HEK293 (cell line): Measurements from ENCODE around the gene SLC17A9.

Experiments used
- CTCF ChIA-PET: fragments of 350-600 bp; formaldehyde crosslinking; extraction: SDS; loops from one replicate; lab custom pipeline; 2021; ENCODE audit warnings: antibody characterized with exemption; lab: Yijun Ruan, JAX
- POLR2A ChIA-PET: fragments of 300-600 bp; formaldehyde crosslinking; extraction: SDS; loops from one replicate; lab custom pipeline; 2020; ENCODE audit warnings: antibody characterized with exemption, inconsistent platforms; lab: Yijun Ruan, JAX
- H3K27ac ChIP-seq: fragments of 200-500 bp; sonication (Bioruptor generic); 2 replicates; pipeline ENCODE4 v1.5.1; 2014; ENCODE audit warnings: low read depth, low read length, control low read depth, inconsistent platforms; ENCODE audit errors: extremely low read depth
- H3K36me3 ChIP-seq, 2 experiments: fragments of 200-500 bp in 1 of 2; sonication (Bioruptor generic) in 1 of 2; 1 replicate in 1 of 2; 2 replicates in 1 of 2; pipeline ENCODE4 v1.5.1; 2014 to 2017; ENCODE audit warnings: inconsistent platforms in 2 of 2, low read length in 2 of 2; ENCODE audit not compliant: control insufficient read depth in 2 of 2, insufficient read depth in 1 of 2
- H3K4me1 ChIP-seq: fragments of 200-500 bp; sonication (Bioruptor generic); 2 replicates; pipeline ENCODE4 v1.5.1; 2014; ENCODE audit warnings: mild to moderate bottlenecking, low read length, inconsistent platforms; ENCODE audit not compliant: control insufficient read depth, insufficient read depth
- H3K4me3 ChIP-seq: 2 replicates; pipeline ENCODE4 v1.5.1; 2011; ENCODE audit warnings: low read depth, mild to moderate bottlenecking, control low read depth, low read length, moderate library complexity
- H3K9me3 ChIP-seq: fragments of 200-500 bp; sonication (Bioruptor generic); 2 replicates; pipeline ENCODE4 v1.5.1; 2014; ENCODE audit warnings: low read depth, low read length, inconsistent platforms; ENCODE audit not compliant: control insufficient read depth, insufficient read depth
- CTCF ChIP-seq: fragments of 450-650 bp; formaldehyde crosslinking; IDR thresholded peaks from 2 replicates; pipeline ENCODE4 v1.5.1; 2016; ENCODE audit warnings: missing biosample characterization, missing genetic modification characterization
- HOXC10 ChIP-seq: sonication (generic); formaldehyde crosslinking; IDR thresholded peaks from 2 replicates; pipeline ENCODE4 v1.8.1; 2023; ENCODE audit warnings: mild to moderate bottlenecking, missing genetic modification reagents
- HOXD13 ChIP-seq: sonication (generic); formaldehyde crosslinking; IDR thresholded peaks from 2 replicates; pipeline ENCODE4 v1.8.0; 2022; ENCODE audit warnings: missing genetic modification reagents, borderline replicate concordance
- KLF8 ChIP-seq: fragments of 450-650 bp; formaldehyde crosslinking; IDR thresholded peaks from 2 replicates; pipeline ENCODE4 v1.5.1; 2016; ENCODE audit warnings: missing biosample characterization, missing genetic modification characterization
- REPIN1 ChIP-seq: fragments of 450-650 bp; formaldehyde crosslinking; IDR thresholded peaks from 2 replicates; pipeline ENCODE4 v1.5.1; 2017; ENCODE audit warnings: missing biosample characterization, missing genetic modification characterization, low read depth
- SALL2 ChIP-seq: fragments of 450-650 bp; formaldehyde crosslinking; IDR thresholded peaks from 2 replicates; pipeline ENCODE4 v1.5.0; 2017; ENCODE audit warnings: missing biosample characterization, mild to moderate bottlenecking, missing genetic modification characterization, borderline replicate concordance
- SP3 ChIP-seq: fragments of 450-650 bp; formaldehyde crosslinking; IDR thresholded peaks from 2 replicates; pipeline ENCODE4 v1.5.1; 2016; ENCODE audit warnings: missing biosample characterization, missing genetic modification characterization
- ZBTB20 ChIP-seq: fragments of 450-650 bp; formaldehyde crosslinking; IDR thresholded peaks from 2 replicates; pipeline ENCODE4 v1.5.1; 2016; ENCODE audit warnings: missing biosample characterization, missing genetic modification characterization
- ZNF121 ChIP-seq: fragments of 450-650 bp; formaldehyde crosslinking; IDR thresholded peaks from 2 replicates; pipeline ENCODE4 v1.5.1; 2016; ENCODE audit warnings: missing biosample characterization, missing genetic modification characterization
- ZNF175 ChIP-seq: fragments of 450-650 bp; formaldehyde crosslinking; IDR thresholded peaks from 2 replicates; pipeline ENCODE4 v1.5.1; 2016; ENCODE audit warnings: missing biosample characterization, missing genetic modification characterization
- ZNF211 ChIP-seq: fragments of 450-650 bp; formaldehyde crosslinking; IDR thresholded peaks from 2 replicates; pipeline ENCODE4 v1.5.1; 2016; ENCODE audit warnings: low read depth, missing biosample characterization, missing genetic modification characterization
- ZNF221 ChIP-seq: fragments of 450-650 bp; formaldehyde crosslinking; IDR thresholded peaks from 2 replicates; pipeline ENCODE4 v1.5.1; 2017; ENCODE audit warnings: missing biosample characterization, missing genetic modification characterization, borderline replicate concordance
- ZNF37A ChIP-seq: fragments of 450-650 bp; IDR thresholded peaks from 2 replicates; pipeline ENCODE4 v1.5.1; 2018; ENCODE audit warnings: missing biosample characterization, missing genetic modification characterization
- ZNF518A ChIP-seq: fragments of 450-650 bp; formaldehyde crosslinking; conservative IDR thresholded peaks from 2 replicates; pipeline ENCODE4 v1.5.1; 2016; ENCODE audit warnings: low read depth, missing biosample characterization, missing genetic modification characterization
- ZNF555 ChIP-seq: fragments of 450-650 bp; formaldehyde crosslinking; conservative IDR thresholded peaks from 2 replicates; pipeline ENCODE4 v1.5.1; 2017; ENCODE audit warnings: missing biosample characterization, mild to moderate bottlenecking, missing genetic modification characterization, inconsistent platforms
- ZNF558 ChIP-seq: fragments of 450-650 bp; formaldehyde crosslinking; IDR thresholded peaks from 2 replicates; pipeline ENCODE4 v1.5.1; 2016; ENCODE audit warnings: missing biosample characterization, missing genetic modification characterization
- ZNF704 ChIP-seq: fragments of 450-650 bp; formaldehyde crosslinking; IDR thresholded peaks from 2 replicates; pipeline ENCODE4 v1.5.1; 2016; ENCODE audit warnings: missing biosample characterization, missing genetic modification characterization
- TF ChIP-seq, protein P1 (sequence below): fragments of 450-650 bp; formaldehyde crosslinking; IDR thresholded peaks from 2 replicates; pipeline ENCODE4 v1.5.1; 2016; ENCODE audit warnings: missing biosample characterization, missing genetic modification characterization, borderline replicate concordance

SLC17A9 gene

DNA sequence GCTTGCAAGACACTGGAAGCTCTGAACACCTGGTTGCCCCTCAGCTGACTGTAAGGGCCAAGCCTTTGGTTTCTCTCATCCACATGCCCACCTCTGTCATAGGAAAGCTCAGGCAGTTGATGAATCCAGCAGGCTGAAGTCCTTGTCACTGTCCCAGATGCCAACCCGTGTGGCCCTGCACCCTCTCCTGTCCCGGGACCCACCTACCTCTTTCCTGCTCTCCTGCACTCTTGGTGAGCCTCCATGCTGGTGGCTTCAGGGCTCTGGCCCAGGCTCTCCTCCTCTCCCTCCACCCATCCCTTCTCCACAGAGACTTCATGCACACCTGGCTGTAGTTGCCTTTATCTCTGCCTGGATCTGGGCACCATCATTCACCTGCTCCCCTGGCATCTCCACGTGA is 18.5 kb upstream of the SLC17A9 start:
- Histone ChIP-seq H3K27ac (no peak overlapping the region), H3K4me3 (no peak overlapping the region)
- TF ChIP-seq REPIN1 (tag by site-specific recombination) (no peak), SALL2 (tag by site-specific recombination) (no peak), ZBTB20 (tag by site-specific recombination) (no peak), ZNF221 (tag by site-specific recombination) (no peak)
- TF ChIP-seq, all 188 proteins: peak for 0
- Histone ChIP-seq H3K9me3 (no peaks in the 10 kb centered on the region), H3K36me3 (peaks cover 8 to 34% of the 10 kb centered on the region in 2 experiments; a peak in 2 of 3 replicates), H3K4me1 (0 out of 2 replicates have a peak, but pooled peaks cover 1% of the 10 kb centered on the region)
- POLR2A ChIA-PET = interaction anchor here (1.0 kb wide), 1 partner anchor 10 kb away, joined by 3 read pairs; no protein-coding TSS in a partner anchor
- CTCF ChIA-PET = interaction anchor here (0.7 to 2.2 kb wide), 4 partner anchors 13 to 39 kb away, joined by 4 to 12 read pairs (median 7); no protein-coding TSS in a partner anchor

DNA sequence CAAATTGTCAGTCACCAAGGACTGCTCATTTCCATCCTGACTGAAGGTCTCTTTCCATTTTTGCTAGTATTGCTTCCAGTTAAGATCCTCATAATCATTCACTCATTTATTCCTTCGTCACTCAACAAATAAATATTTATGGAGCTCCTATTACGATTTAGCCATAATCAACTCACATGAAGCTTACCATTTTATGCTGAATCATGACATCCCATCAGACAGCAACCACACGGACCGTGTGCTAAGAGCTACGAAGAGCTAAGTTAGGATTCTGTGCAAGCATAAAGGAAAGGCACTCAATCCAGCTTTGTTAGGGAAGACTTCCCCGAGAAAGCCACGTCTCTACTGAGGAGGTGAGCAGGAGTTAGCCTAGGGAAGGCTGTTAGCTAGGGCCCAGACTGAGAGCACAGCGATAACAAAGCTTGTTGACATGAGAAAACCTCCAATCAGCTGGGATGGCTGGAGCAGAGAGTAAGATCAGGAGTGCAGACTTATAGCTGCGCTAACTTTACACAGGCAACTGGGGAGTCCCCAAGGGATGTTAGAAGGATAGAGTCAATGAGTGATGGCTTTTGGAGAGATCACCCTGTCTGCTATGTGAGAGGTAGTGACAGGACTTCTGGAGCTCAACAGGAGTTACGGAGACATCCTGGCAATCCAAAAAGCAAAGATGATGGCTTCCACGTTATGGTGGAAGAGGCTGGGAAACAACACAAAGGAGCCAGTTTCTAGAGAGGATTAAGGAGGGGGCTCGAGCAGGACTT is 17.1 kb upstream of the SLC17A9 start:
- Histone ChIP-seq H3K27ac (no peak overlapping the region), H3K4me1 (peaks cover 9% of the 10 kb centered on the region; the same call in 1 of the 2 replicates), H3K9me3 (no peaks in the 10 kb centered on the region), H3K4me3 (no peak overlapping the region), H3K36me3 (peaks cover 8 to 34% of the 10 kb centered on the region in 2 experiments; a peak in 2 of 3 replicates)
- ChIA-PET POLR2A (interaction anchor here (1.2 to 2.1 kb wide), 2 partner anchors 8 to 18 kb away, joined by 4 to 5 read pairs; no protein-coding TSS in a partner anchor), CTCF (interaction anchor here (0.7 to 2.2 kb wide), 8 partner anchors 14 to 269 kb away, joined by 3 to 12 read pairs (median 4); no protein-coding TSS in a partner anchor)
- TF ChIP-seq ZNF211 (no peak), ZNF558 (tag by site-specific recombination) (no peak), ZNF555 (no peak), KLF8 (tag by site-specific recombination) (no peak), ZNF175 (no peak), ZNF121 (tag by site-specific recombination) (no peak), ZNF518A (no peak), SP3 (no peak), HOXD13 (CRISPR knock-in tag) (no peak), CTCF (tag by site-specific recombination) (no peak), ZNF37A (tag by site-specific recombination) (no peak), HOXC10 (CRISPR knock-in tag) (no peak), ZNF704 (tag by site-specific recombination) (no peak)
- TF ChIP-seq, protein P1, sequence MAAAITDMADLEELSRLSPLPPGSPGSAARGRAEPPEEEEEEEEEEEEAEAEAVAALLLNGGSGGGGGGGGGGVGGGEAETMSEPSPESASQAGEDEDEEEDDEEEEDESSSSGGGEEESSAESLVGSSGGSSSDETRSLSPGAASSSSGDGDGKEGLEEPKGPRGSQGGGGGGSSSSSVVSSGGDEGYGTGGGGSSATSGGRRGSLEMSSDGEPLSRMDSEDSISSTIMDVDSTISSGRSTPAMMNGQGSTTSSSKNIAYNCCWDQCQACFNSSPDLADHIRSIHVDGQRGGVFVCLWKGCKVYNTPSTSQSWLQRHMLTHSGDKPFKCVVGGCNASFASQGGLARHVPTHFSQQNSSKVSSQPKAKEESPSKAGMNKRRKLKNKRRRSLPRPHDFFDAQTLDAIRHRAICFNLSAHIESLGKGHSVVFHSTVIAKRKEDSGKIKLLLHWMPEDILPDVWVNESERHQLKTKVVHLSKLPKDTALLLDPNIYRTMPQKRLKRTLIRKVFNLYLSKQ (tag by site-specific recombination) = no peak
- TF ChIP-seq, all 188 proteins: peak for 0
